ENCODE data around the gene ATP5F1E.
"Not testable (repeated sequence)": the region's sequence is repeated elsewhere in the genome, so short reads cannot be mapped to it uniquely, and the experiment has no call there.

ATP5F1E gene

GRCh38 chr20:58987790-58988564 lies 44.2 kb downstream of the ATP5F1E start:
- DNase-seq, result no peak

GRCh38 chr20:58986968-58987517 lies 45.1 kb downstream of the ATP5F1E start:
- DNase-seq, result no peak

- DNase-seq, result no peak
Observed at GRCh38 chr20:58986286-58986967, 45.7 kb downstream of the ATP5F1E start.

GRCh38 chr20:58985656-58986055 lies 46.5 kb downstream of the ATP5F1E start:
- no peak for DNase-seq

GRCh38 chr20:58984691-58985090 lies 47.4 kb downstream of the ATP5F1E start:
- DNase-seq, result no peak

- not testable (repeated sequence) for DNase-seq
Observed at GRCh38 chr20:58983115-58983468, 49.0 kb downstream of the ATP5F1E start.

- no peak for DNase-seq
Observed at GRCh38 chr20:58982406-58983114, 49.6 kb downstream of the ATP5F1E start.

GRCh38 chr20:58981628-58982364 lies 50.3 kb downstream of the ATP5F1E start:
- DNase-seq, result no peak

GRCh38 chr20:58980711-58981627 lies 51.2 kb downstream of the ATP5F1E start, which contains the start of gene NELFCD:
Gene NELFCD, plus strand, starts transcription at chr20:58981256. Its CDS starts 54 bp downstream, at chr20:58981310.
- DNase-seq, result peak; percentile 70 to 89 (median 78)

- no peak for DNase-seq
Observed at GRCh38 chr20:58978351-58979190, 53.6 kb downstream of the ATP5F1E start.

- no peak for DNase-seq
Observed at GRCh38 chr20:58976061-58976730, 55.9 kb downstream of the ATP5F1E start.

Data from activated naive CD4-positive, alpha-beta T cell (primary cell).